Measurements from ENCODE around the gene ANKIB1.
"Not testable (repeated sequence)": the region's sequence is repeated elsewhere in the genome, so short reads cannot be mapped to it uniquely, and the experiment has no call there.

Gene ANKIB1

GRCh38 chr7:92245487-92246359 lies at the start of gene ANKIB1, which contains the start of gene KRIT1:
ANKIB1 (plus strand) TSS chr7:92245974; CDS start chr7:92294979, 49,005 bp downstream.
KRIT1 (minus strand) TSS chr7:92245914; CDS start chr7:92242135, 3,779 bp downstream.
- peak; percentile 76 to 81 for DNase-seq (ENCODE audit: low read depth in 2 of 2)

- no peak for DNase-seq (ENCODE audit: low read depth in 2 of 2)
Observed at GRCh38 chr7:92200791-92201190, 45.0 kb upstream of the ANKIB1 start.

- no peak for DNase-seq (ENCODE audit: low read depth in 2 of 2)
Observed at GRCh38 chr7:92205987-92206386, 39.8 kb upstream of the ANKIB1 start.

- no peak for DNase-seq (ENCODE audit: low read depth in 2 of 2)
Observed at GRCh38 chr7:92206672-92207071, 39.1 kb upstream of the ANKIB1 start.

GRCh38 chr7:92221766-92222165 lies 24.0 kb upstream of the ANKIB1 start:
- DNase-seq (ENCODE audit: low read depth in 2 of 2): no peak

- no peak for DNase-seq (ENCODE audit: low read depth in 2 of 2)
Observed at GRCh38 chr7:92226981-92227380, 18.8 kb upstream of the ANKIB1 start.

- DNase-seq (ENCODE audit: low read depth in 2 of 2): no peak
Observed at GRCh38 chr7:92228100-92228499, 17.7 kb upstream of the ANKIB1 start.

GRCh38 chr7:92228742-92229141 lies 17.0 kb upstream of the ANKIB1 start:
- DNase-seq (ENCODE audit: low read depth in 2 of 2): no peak

GRCh38 chr7:92230547-92230946 lies 15.2 kb upstream of the ANKIB1 start:
- DNase-seq (ENCODE audit: low read depth in 2 of 2): no peak

- no peak for DNase-seq (ENCODE audit: low read depth in 2 of 2)
Observed at GRCh38 chr7:92242972-92243371, 2.8 kb upstream of the ANKIB1 start.

GRCh38 chr7:92244808-92245486 lies 827 bp upstream of the ANKIB1 start:
- no peak for DNase-seq (ENCODE audit: low read depth in 2 of 2)

GRCh38 chr7:92246360-92247101 lies 757 bp downstream of the ANKIB1 start:
- no peak for DNase-seq (ENCODE audit: low read depth in 2 of 2)

- DNase-seq (ENCODE audit: low read depth in 2 of 2): no peak
Observed at GRCh38 chr7:92250603-92251002, 4.8 kb downstream of the ANKIB1 start.

- DNase-seq (ENCODE audit: low read depth in 2 of 2): no peak
Observed at GRCh38 chr7:92251181-92251580, 5.4 kb downstream of the ANKIB1 start.

- DNase-seq (ENCODE audit: low read depth in 2 of 2): no peak
Observed at GRCh38 chr7:92253251-92253650, 7.5 kb downstream of the ANKIB1 start.

- DNase-seq (ENCODE audit: low read depth in 2 of 2): not testable (repeated sequence)
Observed at GRCh38 chr7:92254800-92255199, 9.0 kb downstream of the ANKIB1 start.

GRCh38 chr7:92255308-92255707 lies 9.5 kb downstream of the ANKIB1 start:
- no peak for DNase-seq (ENCODE audit: low read depth in 2 of 2)

- DNase-seq (ENCODE audit: low read depth in 2 of 2): no peak
Observed at GRCh38 chr7:92259062-92259461, 13.3 kb downstream of the ANKIB1 start.

GRCh38 chr7:92259610-92260247 lies 14.0 kb downstream of the ANKIB1 start:
- no peak for DNase-seq (ENCODE audit: low read depth in 2 of 2)

GRCh38 chr7:92260248-92260781 lies 14.5 kb downstream of the ANKIB1 start:
- no peak for DNase-seq (ENCODE audit: low read depth in 2 of 2)
